ENCODE results near the gene SERPINA1.

Gene SERPINA1

DNA sequence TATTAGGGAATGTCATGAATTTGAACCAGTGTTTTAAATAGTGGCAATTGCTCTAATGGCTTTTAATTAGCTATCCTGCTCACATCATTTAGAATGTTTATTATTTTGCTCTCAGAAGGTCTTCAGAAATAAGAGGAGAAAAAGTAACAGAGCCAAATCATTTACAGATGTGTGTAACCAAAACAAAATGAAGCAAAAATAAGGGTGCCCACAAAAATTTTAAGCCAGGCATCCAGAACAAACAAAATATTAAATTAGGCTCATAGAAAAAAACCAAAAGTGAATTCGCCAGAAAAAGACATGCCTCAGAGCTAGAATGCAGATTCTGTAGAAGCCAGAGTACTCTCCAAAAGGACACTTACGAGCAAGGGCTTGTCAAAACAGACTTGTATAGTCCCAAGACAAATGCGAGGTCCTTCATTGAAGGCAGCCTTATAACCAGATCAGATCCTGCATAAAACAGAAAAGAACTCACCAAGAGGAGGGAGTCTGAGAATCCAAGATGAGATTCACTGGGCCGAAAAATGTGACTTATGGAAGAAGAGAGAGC lies 20.2 kb upstream of the SERPINA1 start:
- DNase-seq (ENCODE audit: insufficient read length) (no peak), FAIRE-seq (no peak)
- TF ChIP-seq POLR2A (IDR thresholded peaks at IDR 0.05; ENCODE audit: low read depth, low read length): no peak
- no peak for TF ChIP-seq TAF1 (IDR thresholded peaks at IDR 0.05; ENCODE audit: borderline replicate concordance, low read depth, low read length)
- TF ChIP-seq POLR2AphosphoS5 (IDR thresholded peaks at IDR 0.05; ENCODE audit: low read depth, low read length): no peak

DNA sequence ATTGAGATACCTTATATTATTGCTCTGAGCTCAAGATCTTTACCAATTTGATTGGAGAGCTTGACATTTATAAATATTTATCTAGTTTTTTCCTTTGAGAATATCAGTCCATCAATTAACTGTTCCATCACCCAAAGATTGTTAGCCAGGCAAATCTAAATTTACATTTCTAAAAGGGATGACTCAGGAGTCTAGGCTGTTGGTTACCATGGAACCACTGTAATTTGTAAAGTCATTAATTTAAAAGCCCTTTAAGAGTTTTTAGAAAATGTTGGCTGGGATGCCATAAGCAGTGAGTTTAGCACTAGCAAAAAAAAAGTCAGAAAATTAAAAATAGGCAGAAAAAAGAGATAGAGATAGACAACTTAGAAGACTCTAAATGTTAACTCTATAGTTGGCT lies 19.5 kb upstream of the SERPINA1 start:
- TF ChIP-seq POLR2A (IDR thresholded peaks at IDR 0.05; ENCODE audit: low read depth, low read length) (no peak), POLR2AphosphoS5 (IDR thresholded peaks at IDR 0.05; ENCODE audit: low read depth, low read length) (no peak), TAF1 (IDR thresholded peaks at IDR 0.05; ENCODE audit: borderline replicate concordance, low read depth, low read length) (no peak)
- FAIRE-seq (no peak), DNase-seq (ENCODE audit: insufficient read length) (no peak)

GRCh38 chr14:94406910-94407309 lies 18.5 kb upstream of the SERPINA1 start:
- FAIRE-seq: no peak
- DNase-seq (ENCODE audit: insufficient read length): no peak
- TF ChIP-seq POLR2A (IDR thresholded peaks at IDR 0.05; ENCODE audit: low read depth, low read length) (no peak), POLR2AphosphoS5 (IDR thresholded peaks at IDR 0.05; ENCODE audit: low read depth, low read length) (no peak), TAF1 (IDR thresholded peaks at IDR 0.05; ENCODE audit: borderline replicate concordance, low read depth, low read length) (no peak)

- TF ChIP-seq POLR2AphosphoS5 (IDR thresholded peaks at IDR 0.05; ENCODE audit: low read depth, low read length): no peak
- TF ChIP-seq POLR2A (IDR thresholded peaks at IDR 0.05; ENCODE audit: low read depth, low read length): no peak
- no peak for TF ChIP-seq TAF1 (IDR thresholded peaks at IDR 0.05; ENCODE audit: borderline replicate concordance, low read depth, low read length)
- DNase-seq (ENCODE audit: insufficient read length) (no peak), FAIRE-seq (no peak)
Observed at GRCh38 chr14:94405486-94405885, 17.1 kb upstream of the SERPINA1 start.

GRCh38 chr14:94404561-94404960 lies 16.2 kb upstream of the SERPINA1 start:
- no peak for TF ChIP-seq POLR2A (IDR thresholded peaks at IDR 0.05; ENCODE audit: low read depth, low read length)
- no peak for TF ChIP-seq POLR2AphosphoS5 (IDR thresholded peaks at IDR 0.05; ENCODE audit: low read depth, low read length)
- no peak for TF ChIP-seq TAF1 (IDR thresholded peaks at IDR 0.05; ENCODE audit: borderline replicate concordance, low read depth, low read length)
- FAIRE-seq (no peak), DNase-seq (ENCODE audit: insufficient read length) (no peak)

GRCh38 chr14:94403312-94403932 lies 15.0 kb upstream of the SERPINA1 start:
- no peak for FAIRE-seq
- TF ChIP-seq POLR2AphosphoS5 (IDR thresholded peaks at IDR 0.05; ENCODE audit: low read depth, low read length): no peak
- no peak for TF ChIP-seq POLR2A (IDR thresholded peaks at IDR 0.05; ENCODE audit: low read depth, low read length)
- TF ChIP-seq TAF1 (IDR thresholded peaks at IDR 0.05; ENCODE audit: borderline replicate concordance, low read depth, low read length): no peak
- DNase-seq (ENCODE audit: insufficient read length): no peak

- TF ChIP-seq TAF1 (IDR thresholded peaks at IDR 0.05; ENCODE audit: borderline replicate concordance, low read depth, low read length) (no peak), POLR2A (IDR thresholded peaks at IDR 0.05; ENCODE audit: low read depth, low read length) (no peak), POLR2AphosphoS5 (IDR thresholded peaks at IDR 0.05; ENCODE audit: low read depth, low read length) (no peak)
- no peak for DNase-seq (ENCODE audit: insufficient read length)
- FAIRE-seq: no peak
Observed at GRCh38 chr14:94401083-94401482, 12.7 kb upstream of the SERPINA1 start.

GRCh38 chr14:94400422-94400841 lies 12.0 kb upstream of the SERPINA1 start:
- TF ChIP-seq POLR2A (IDR thresholded peaks at IDR 0.05; ENCODE audit: low read depth, low read length): no peak
- TF ChIP-seq POLR2AphosphoS5 (IDR thresholded peaks at IDR 0.05; ENCODE audit: low read depth, low read length): no peak
- no peak for TF ChIP-seq TAF1 (IDR thresholded peaks at IDR 0.05; ENCODE audit: borderline replicate concordance, low read depth, low read length)
- FAIRE-seq: no peak
- DNase-seq (ENCODE audit: insufficient read length): no peak

DNA sequence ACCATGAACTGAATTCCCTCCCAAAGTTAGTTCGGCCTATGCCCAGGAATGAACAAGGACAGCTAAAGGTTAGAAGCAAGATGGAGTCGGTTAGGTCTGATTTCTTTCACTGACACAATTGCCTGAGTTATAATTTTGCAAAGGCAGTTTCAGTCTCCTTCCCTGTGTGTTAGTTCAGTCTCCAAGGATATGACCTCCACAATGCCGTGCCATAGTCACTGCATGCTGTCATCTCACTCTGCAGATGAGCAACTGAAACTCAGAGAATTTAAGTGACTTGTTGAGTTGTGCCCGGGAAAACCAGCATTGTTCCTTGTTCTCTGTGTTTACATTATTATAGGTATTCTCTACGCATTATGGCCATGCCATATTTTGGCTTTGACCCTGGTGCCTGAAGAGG lies 10.1 kb upstream of the SERPINA1 start:
- DNase-seq (ENCODE audit: insufficient read length): no peak
- FAIRE-seq: no peak
- TF ChIP-seq TAF1 (IDR thresholded peaks at IDR 0.05; ENCODE audit: borderline replicate concordance, low read depth, low read length) (no peak), POLR2AphosphoS5 (IDR thresholded peaks at IDR 0.05; ENCODE audit: low read depth, low read length) (no peak), POLR2A (IDR thresholded peaks at IDR 0.05; ENCODE audit: low read depth, low read length) (no peak)

GRCh38 chr14:94398182-94398479 lies 9.7 kb upstream of the SERPINA1 start:
- FAIRE-seq: no peak
- no peak for DNase-seq (ENCODE audit: insufficient read length)
- TF ChIP-seq POLR2A (IDR thresholded peaks at IDR 0.05; ENCODE audit: low read depth, low read length) (no peak), POLR2AphosphoS5 (IDR thresholded peaks at IDR 0.05; ENCODE audit: low read depth, low read length) (no peak), TAF1 (IDR thresholded peaks at IDR 0.05; ENCODE audit: borderline replicate concordance, low read depth, low read length) (no peak)

- no peak for TF ChIP-seq TAF1 (IDR thresholded peaks at IDR 0.05; ENCODE audit: borderline replicate concordance, low read depth, low read length)
- no peak for TF ChIP-seq POLR2A (IDR thresholded peaks at IDR 0.05; ENCODE audit: low read depth, low read length)
- no peak for TF ChIP-seq POLR2AphosphoS5 (IDR thresholded peaks at IDR 0.05; ENCODE audit: low read depth, low read length)
- FAIRE-seq: no peak
- no peak for DNase-seq (ENCODE audit: insufficient read length)
Observed at GRCh38 chr14:94397289-94398181, 9.1 kb upstream of the SERPINA1 start.
